ENCODE measurements around the gene RGS16. TPM values are rescaled to one million over a fixed set of nuclear protein-coding genes. Genes with fewer than 3 reads are reported as not detected.

Gene RGS16
- total and polyA plus RNA-seq, 2 of the 13 experiments (the other 11 are each of a cell fraction or from before 2014, with no cell fraction given), result not detected

DNA sequence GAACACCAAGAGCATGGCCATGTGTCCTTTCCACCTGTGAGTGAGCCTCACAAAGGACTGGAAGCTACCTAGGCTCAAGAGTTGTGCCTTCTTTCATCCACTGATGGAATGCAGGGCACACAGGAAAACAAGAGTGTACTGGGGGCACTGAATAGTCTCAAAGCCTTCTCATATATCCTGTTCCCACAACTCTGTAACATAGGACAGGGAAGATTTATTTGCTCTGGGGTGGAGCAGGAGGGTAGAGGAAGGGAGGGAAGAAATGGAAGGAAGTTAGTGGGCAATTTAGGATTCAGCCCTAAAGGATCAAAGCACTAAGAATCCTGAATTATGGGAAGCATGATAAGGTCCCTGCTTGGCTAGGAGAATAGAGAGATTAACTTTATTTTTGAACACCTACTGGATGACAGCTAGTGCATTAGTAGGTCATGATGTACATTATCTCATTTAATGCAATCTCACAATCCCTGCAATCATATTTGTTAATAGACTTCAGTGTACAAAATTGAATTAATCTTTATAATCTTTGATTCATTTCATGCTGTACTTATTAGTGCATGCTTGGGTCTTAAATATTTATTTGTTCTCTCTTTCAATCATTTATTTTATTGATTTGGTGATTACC is 27.0 kb upstream of the RGS16 start:
- ATAC-seq, result no peak
- H3K36me3 ChIP-seq (replicated peaks in 1 of 2; ENCODE audit: control insufficient read depth in 1 of 2, insufficient read depth in 2 of 2, low read length in 2 of 2), result no peaks in the 10 kb centered on the region
- no peak for FAIRE-seq
- TF ChIP-seq TRIM24 (CRISPR knock-in tag; IDR thresholded peaks at IDR 0.05) (no peak), RARG (CRISPR knock-in tag; IDR thresholded peaks at IDR 0.05; ENCODE audit: low read depth) (no peak), IRX3 (CRISPR knock-in tag; IDR thresholded peaks at IDR 0.05; ENCODE audit: borderline replicate concordance, low read depth) (no peak), MAF1 (CRISPR knock-in tag; IDR thresholded peaks at IDR 0.05; ENCODE audit: borderline replicate concordance) (no peak), ZNF776 (CRISPR knock-in tag; IDR thresholded peaks at IDR 0.05) (no peak)
- TF ChIP-seq, protein P1, sequence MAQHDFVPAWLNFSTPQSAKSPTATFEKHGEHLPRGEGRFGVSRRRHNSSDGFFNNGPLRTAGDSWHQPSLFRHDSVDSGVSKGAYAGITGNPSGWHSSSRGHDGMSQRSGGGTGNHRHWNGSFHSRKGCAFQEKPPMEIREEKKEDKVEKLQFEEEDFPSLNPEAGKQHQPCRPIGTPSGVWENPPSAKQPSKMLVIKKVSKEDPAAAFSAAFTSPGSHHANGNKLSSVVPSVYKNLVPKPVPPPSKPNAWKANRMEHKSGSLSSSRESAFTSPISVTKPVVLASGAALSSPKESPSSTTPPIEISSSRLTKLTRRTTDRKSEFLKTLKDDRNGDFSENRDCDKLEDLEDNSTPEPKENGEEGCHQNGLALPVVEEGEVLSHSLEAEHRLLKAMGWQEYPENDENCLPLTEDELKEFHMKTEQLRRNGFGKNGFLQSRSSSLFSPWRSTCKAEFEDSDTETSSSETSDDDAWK (CRISPR knock-in tag; IDR thresholded peaks at IDR 0.05), result no peak
- no peaks in the 10 kb centered on the region for H4K20me1 ChIP-seq (ENCODE audit: insufficient read depth, low read length)
- intact Hi-C loops (cut with micrococcal nuclease; ENCODE audit: unreplicated experiment), result loop anchor here (10.0 kb wide), 1 partner anchor 1474 kb away; no protein-coding TSS in a partner anchor
- H3K4me1 ChIP-seq (ENCODE audit: insufficient read depth, low read length), result no peaks in the 10 kb centered on the region
- H3K27me3 ChIP-seq (ENCODE audit: control insufficient read depth in 1 of 2, insufficient read depth in 2 of 2, low read length in 2 of 2), result peaks cover 0 to 8% of the 10 kb centered on the region in 2 experiments; a peak in 1 of 5 replicates
- no peak overlapping the region for H3K4me2 ChIP-seq (ENCODE audit: low read depth, low read length)
- no peak for DNase-seq (ENCODE audit: low spot score)
- BruUV-seq (replicated peaks), result no TSS peak
- H3K79me2 ChIP-seq (ENCODE audit: insufficient read depth, low read length), result no peaks in the 10 kb centered on the region
- in situ Hi-C loops (cut with HindIII; ENCODE audit: extremely low pct_ligation_motif_present, low pct_unique_long_range_greater_than_20kb), result no loop called here
- H2AFZ ChIP-seq (ENCODE audit: low read length), result no peak overlapping the region
- H3K27ac ChIP-seq (ENCODE audit: extremely low read length, insufficient read depth, low read length), result no peak overlapping the region
- POLR2A ChIA-PET, result no interaction called here
- no peak overlapping the region for H3K9ac ChIP-seq (ENCODE audit: insufficient read depth, low read depth, low read length)
- CTCF ChIA-PET (ENCODE audit: low intra/inter-chr PET ratio, low total read pairs), result no interaction called here
- no peak overlapping the region for H3K4me3 ChIP-seq (replicated peaks in 1 of 3; ENCODE audit: insufficient read depth in 1 of 3, low read depth in 2 of 3, low read length in 3 of 3)
- no peaks in the 10 kb centered on the region for H3K9me3 ChIP-seq (ENCODE audit: low read length)

DNA sequence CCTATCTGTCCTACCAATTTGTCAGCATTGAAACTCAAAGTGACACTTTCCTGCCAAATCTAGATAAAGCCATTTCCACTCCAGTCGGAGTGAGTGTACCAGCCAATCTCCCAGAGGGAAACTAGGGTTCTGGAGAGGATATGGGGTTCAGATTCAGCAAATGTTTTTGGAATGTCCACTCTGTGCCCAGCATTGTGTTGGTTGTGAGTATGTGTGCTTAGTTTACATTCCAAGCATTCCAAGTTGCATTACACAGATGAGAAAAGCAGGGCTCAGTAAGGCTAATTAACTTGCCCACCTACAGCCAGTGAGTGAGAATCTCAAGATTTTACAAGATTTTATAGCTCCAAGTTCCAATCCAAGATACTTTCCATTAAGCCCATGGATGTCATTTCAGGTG is 26.4 kb upstream of the RGS16 start:
- in situ Hi-C loops (cut with HindIII; ENCODE audit: extremely low pct_ligation_motif_present, low pct_unique_long_range_greater_than_20kb), result no loop called here
- WGBS (ENCODE audit: low lambda C conversion rate), result 11% methylated on average over 1 of the region's 1 CpG
- Histone ChIP-seq H3K27ac (ENCODE audit: extremely low read length, insufficient read depth, low read length) (no peak overlapping the region), H3K79me2 (ENCODE audit: insufficient read depth, low read length) (no peaks in the 10 kb centered on the region), H3K9me3 (ENCODE audit: low read length) (no peaks in the 10 kb centered on the region), H3K27me3 (ENCODE audit: control insufficient read depth in 1 of 2, insufficient read depth in 2 of 2, low read length in 2 of 2) (peaks cover 0 to 8% of the 10 kb centered on the region in 2 experiments; a peak in 1 of 5 replicates), H2AFZ (ENCODE audit: low read length) (no peak overlapping the region), H4K20me1 (ENCODE audit: insufficient read depth, low read length) (no peaks in the 10 kb centered on the region), H3K4me2 (ENCODE audit: low read depth, low read length) (no peak overlapping the region), H3K9ac (ENCODE audit: insufficient read depth, low read depth, low read length) (no peak overlapping the region), H3K4me3 (replicated peaks in 1 of 3; ENCODE audit: insufficient read depth in 1 of 3, low read depth in 2 of 3, low read length in 3 of 3) (no peak overlapping the region), H3K4me1 (ENCODE audit: insufficient read depth, low read length) (no peaks in the 10 kb centered on the region), H3K36me3 (replicated peaks in 1 of 2; ENCODE audit: control insufficient read depth in 1 of 2, insufficient read depth in 2 of 2, low read length in 2 of 2) (no peaks in the 10 kb centered on the region)
- DNase-seq (ENCODE audit: low spot score), result no peak
- intact Hi-C loops (cut with micrococcal nuclease; ENCODE audit: unreplicated experiment), result loop anchor here (10.0 kb wide), 1 partner anchor 1474 kb away; no protein-coding TSS in a partner anchor
- no TSS peak for BruUV-seq (replicated peaks)
- no peak for FAIRE-seq
- CTCF ChIA-PET (ENCODE audit: low intra/inter-chr PET ratio, low total read pairs), result no interaction called here
- POLR2A ChIA-PET, result no interaction called here
- no peak for ATAC-seq
- TF ChIP-seq ZFP37 (CRISPR knock-in tag; IDR thresholded peaks at IDR 0.05; ENCODE audit: borderline replicate concordance), result no peak
- TF ChIP-seq HNRNPK (IDR thresholded peaks at IDR 0.05; ENCODE audit: low read depth, low read length, poor library complexity, severe bottlenecking), result no peak
- no peak for TF ChIP-seq HNRNPLL (IDR thresholded peaks at IDR 0.05; ENCODE audit: low read depth, low read length, poor library complexity, severe bottlenecking)
- TF ChIP-seq NKX3-1 (CRISPR knock-in tag; IDR thresholded peaks at IDR 0.05), result no peak
- TF ChIP-seq, protein P2, sequence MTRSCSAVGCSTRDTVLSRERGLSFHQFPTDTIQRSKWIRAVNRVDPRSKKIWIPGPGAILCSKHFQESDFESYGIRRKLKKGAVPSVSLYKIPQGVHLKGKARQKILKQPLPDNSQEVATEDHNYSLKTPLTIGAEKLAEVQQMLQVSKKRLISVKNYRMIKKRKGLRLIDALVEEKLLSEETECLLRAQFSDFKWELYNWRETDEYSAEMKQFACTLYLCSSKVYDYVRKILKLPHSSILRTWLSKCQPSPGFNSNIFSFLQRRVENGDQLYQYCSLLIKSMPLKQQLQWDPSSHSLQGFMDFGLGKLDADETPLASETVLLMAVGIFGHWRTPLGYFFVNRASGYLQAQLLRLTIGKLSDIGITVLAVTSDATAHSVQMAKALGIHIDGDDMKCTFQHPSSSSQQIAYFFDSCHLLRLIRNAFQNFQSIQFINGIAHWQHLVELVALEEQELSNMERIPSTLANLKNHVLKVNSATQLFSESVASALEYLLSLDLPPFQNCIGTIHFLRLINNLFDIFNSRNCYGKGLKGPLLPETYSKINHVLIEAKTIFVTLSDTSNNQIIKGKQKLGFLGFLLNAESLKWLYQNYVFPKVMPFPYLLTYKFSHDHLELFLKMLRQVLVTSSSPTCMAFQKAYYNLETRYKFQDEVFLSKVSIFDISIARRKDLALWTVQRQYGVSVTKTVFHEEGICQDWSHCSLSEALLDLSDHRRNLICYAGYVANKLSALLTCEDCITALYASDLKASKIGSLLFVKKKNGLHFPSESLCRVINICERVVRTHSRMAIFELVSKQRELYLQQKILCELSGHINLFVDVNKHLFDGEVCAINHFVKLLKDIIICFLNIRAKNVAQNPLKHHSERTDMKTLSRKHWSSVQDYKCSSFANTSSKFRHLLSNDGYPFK (CRISPR knock-in tag; IDR thresholded peaks at IDR 0.05; ENCODE audit: borderline replicate concordance), result no peak
- TF ChIP-seq ZNF615 (CRISPR knock-in tag; IDR thresholded peaks at IDR 0.05; ENCODE audit: borderline replicate concordance), result no peak
- TF ChIP-seq MAFF (IDR thresholded peaks at IDR 0.05; ENCODE audit: low read depth, low read length), result no peak
- no peak for TF ChIP-seq DR1 (CRISPR knock-in tag; IDR thresholded peaks at IDR 0.05)
- TF ChIP-seq HCFC1 (IDR thresholded peaks at IDR 0.05; ENCODE audit: low read depth, low read length), result no peak
- TF ChIP-seq SIX4 (CRISPR knock-in tag; IDR thresholded peaks at IDR 0.05), result no peak
